Activated T-cell treated with anti-CD3 and anti-CD28 coated beads, Interleukin-2, amount 50 U/mL, for 24 hours (primary cell): ENCODE results near the gene TMEM145.
"Not testable (repeated sequence)": the region's sequence is repeated elsewhere in the genome, so short reads cannot be mapped to it uniquely, and the experiment has no call there.

Experiments
- DNase-seq: peaks from one replicate; pipeline ENCODE4 v3.0.0-alpha.2; 2020
- H3K27ac Mint-ChIP-seq: 2 replicates; pipeline ENCODE4 v1.8.0; 2020; ENCODE audit warnings: mild to moderate bottlenecking, mixed read lengths
- H3K27me3 Mint-ChIP-seq: 2 replicates; pipeline ENCODE4 v1.8.0; 2020; ENCODE audit warnings: mixed read lengths
- H3K36me3 Mint-ChIP-seq: 2 replicates; pipeline ENCODE4 v1.8.0; 2020; ENCODE audit warnings: low read depth, mixed read lengths
- H3K4me1 Mint-ChIP-seq: 2 replicates; pipeline ENCODE4 v1.8.0; 2020; ENCODE audit warnings: low read depth, mixed read lengths
- H3K4me3 Mint-ChIP-seq: 2 replicates; pipeline ENCODE4 v1.8.0; 2020; ENCODE audit warnings: mild to moderate bottlenecking, moderate library complexity, mixed read lengths
- H3K9me3 Mint-ChIP-seq: 2 replicates; pipeline ENCODE4 v1.8.0; 2020; ENCODE audit warnings: mixed read lengths

TMEM145 gene

DNA sequence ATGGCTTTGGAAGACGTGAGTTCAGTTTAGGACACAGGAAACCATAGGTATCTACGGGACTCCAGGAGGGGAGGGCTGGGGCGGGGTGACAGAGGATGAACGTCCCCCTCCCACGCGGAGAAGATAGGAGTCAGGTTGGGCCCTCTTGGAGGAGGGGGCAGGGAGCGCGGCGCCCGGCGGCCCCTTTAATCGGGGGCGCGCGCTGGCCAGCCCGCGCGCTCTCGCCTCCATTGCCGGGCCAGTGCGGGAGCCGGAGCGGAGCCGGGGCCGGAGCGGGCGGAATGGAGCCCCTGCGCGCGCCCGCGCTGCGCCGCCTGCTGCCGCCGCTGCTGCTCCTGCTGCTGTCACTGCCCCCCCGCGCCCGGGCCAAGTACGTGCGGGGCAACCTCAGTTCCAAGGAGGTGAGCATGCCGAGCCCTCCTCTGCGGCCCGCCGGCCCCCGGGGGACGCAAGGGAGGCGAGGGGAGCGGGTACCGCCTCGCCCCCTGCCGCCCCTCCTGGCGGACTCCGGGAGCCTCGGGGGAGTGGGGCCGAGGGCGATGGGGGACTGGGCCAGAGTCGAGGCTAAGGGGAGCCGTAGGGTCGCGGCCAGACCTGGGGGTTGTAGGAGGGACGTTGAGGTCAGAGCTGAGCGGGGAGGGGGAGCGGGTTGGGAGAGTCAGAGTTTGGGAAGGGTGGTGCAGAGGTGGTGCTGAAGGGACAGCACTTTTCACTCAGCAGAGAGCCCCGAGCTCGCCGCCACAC lies at the start of gene TMEM145:
Gene TMEM145 (plus strand): TSS at position 214 of the 744 bp plus-strand sequence. CDS start 68 bp downstream, at position 282.
- Mint-ChIP-seq H3K27ac (no peak within 1 kb of the TSS), H3K36me3 (no peaks in the 10 kb centered on the region), H3K4me1 (peaks cover 12% of the 10 kb centered on the region), H3K9me3 (no peaks in the 10 kb centered on the region), H3K27me3 (peaks cover 45% of the 10 kb centered on the region), H3K4me3 (peak within 1 kb of the TSS; percentile 65)
- peak; percentile 62 for DNase-seq

GRCh38 chr19:42266105-42266504 lies 47.0 kb upstream of the TMEM145 start:
- not testable (repeated sequence) for DNase-seq, H3K27me3 Mint-ChIP-seq, H3K27ac Mint-ChIP-seq, H3K4me3 Mint-ChIP-seq, H3K9me3 Mint-ChIP-seq
- Mint-ChIP-seq H3K36me3 (peaks cover 10% of the 10 kb centered on the region), H3K4me1 (peaks cover 20% of the 10 kb centered on the region)

- not testable (repeated sequence) for H3K27ac Mint-ChIP-seq, H3K27me3 Mint-ChIP-seq, H3K9me3 Mint-ChIP-seq, H3K4me3 Mint-ChIP-seq, DNase-seq
- H3K4me1 Mint-ChIP-seq: peaks cover 21% of the 10 kb centered on the region
- peaks cover 17% of the 10 kb centered on the region for H3K36me3 Mint-ChIP-seq
Observed at GRCh38 chr19:42266928-42267603, 46.0 kb upstream of the TMEM145 start.

DNA sequence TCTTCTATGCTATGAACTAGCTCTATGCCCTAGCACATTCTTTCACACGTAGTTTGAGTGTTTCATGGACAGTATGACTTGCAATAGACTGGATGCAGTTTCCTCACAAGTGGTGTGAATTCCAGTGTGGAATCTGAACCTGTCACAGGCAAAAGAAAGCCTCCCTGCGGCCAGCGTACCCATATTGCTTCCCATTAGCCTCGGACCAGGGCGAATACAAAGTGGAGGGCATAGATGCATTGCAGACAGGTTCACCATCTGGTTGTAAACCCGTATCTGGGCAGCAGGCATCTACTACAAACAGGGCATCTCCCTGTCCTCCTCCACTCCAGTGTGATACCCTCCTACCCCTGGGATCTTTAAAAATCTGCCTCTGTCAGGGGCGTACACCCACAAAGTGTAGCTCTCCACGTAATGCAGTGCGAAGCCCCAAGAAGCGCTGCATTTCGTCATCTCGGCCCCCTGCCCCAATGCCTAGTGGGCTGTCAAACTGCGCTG lies 45.4 kb upstream of the TMEM145 start:
- H3K4me3 Mint-ChIP-seq: no peak overlapping the region
- H3K27me3 Mint-ChIP-seq: no peaks in the 10 kb centered on the region
- DNase-seq: no peak
- H3K9me3 Mint-ChIP-seq: no peaks in the 10 kb centered on the region
- peaks cover 21% of the 10 kb centered on the region for H3K4me1 Mint-ChIP-seq
- peaks cover 20% of the 10 kb centered on the region for H3K36me3 Mint-ChIP-seq
- no peak overlapping the region for H3K27ac Mint-ChIP-seq

DNA sequence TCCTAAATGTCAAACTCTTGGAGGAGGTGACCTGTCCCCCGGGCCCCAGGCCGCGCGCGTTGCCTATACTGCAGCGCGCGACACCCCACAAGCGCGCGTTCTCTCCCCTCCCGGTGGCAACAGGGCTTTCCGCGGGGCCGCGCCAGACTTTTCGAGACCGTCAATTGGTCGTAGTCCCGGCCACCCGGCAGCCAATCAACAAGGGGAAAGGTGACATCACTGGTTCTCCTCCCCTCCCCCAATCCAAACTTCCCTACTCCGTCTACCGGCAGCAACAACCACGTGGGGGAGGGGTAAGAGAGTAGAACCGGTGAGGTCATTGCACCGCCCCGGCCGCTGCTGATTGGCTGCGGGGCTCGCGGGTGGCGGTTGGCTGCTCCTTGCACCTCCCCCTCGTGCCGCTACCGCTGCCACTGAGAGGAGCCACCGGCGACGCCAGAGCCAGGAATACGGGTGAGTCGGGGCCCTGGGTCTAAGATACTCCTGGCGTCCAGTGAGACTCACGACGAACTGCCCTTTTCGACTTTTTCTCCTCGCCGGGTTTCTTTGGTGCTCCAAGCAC lies 44.9 kb upstream of the TMEM145 start:
- no peaks in the 10 kb centered on the region for H3K9me3 Mint-ChIP-seq
- no peak overlapping the region for H3K27ac Mint-ChIP-seq
- no peaks in the 10 kb centered on the region for H3K27me3 Mint-ChIP-seq
- DNase-seq: peak; percentile 98
- peaks cover 21% of the 10 kb centered on the region for H3K4me1 Mint-ChIP-seq
- H3K4me3 Mint-ChIP-seq: no peak overlapping the region
- H3K36me3 Mint-ChIP-seq: peaks cover 25% of the 10 kb centered on the region

- Mint-ChIP-seq H3K4me3 (no peak within 1 kb of the TSS), H3K36me3 (peaks cover 31% of the 10 kb centered on the region), H3K4me1 (peaks cover 25% of the 10 kb centered on the region), H3K9me3 (no peaks in the 10 kb centered on the region), H3K27ac (peak within 1 kb of the TSS; percentile 99), H3K27me3 (no peaks in the 10 kb centered on the region)
- peak; percentile 99 for DNase-seq
Observed at GRCh38 chr19:42268704-42269477, 44.2 kb upstream of the TMEM145 start, which contains the start of gene CIC. Gene CIC, plus strand, starts transcription at chr19:42269252. Its CDS starts 2,532 bp downstream, at chr19:42271784.

GRCh38 chr19:42269478-42270345 lies 43.4 kb upstream of the TMEM145 start:
- peaks cover 30% of the 10 kb centered on the region for H3K4me1 Mint-ChIP-seq
- no peaks in the 10 kb centered on the region for H3K9me3 Mint-ChIP-seq
- H3K36me3 Mint-ChIP-seq: peaks cover 38% of the 10 kb centered on the region
- H3K27me3 Mint-ChIP-seq: no peaks in the 10 kb centered on the region
- peak; percentile 48 for DNase-seq
- H3K4me3 Mint-ChIP-seq: no peak overlapping the region
- peak overlapping the region; percentile 99 for H3K27ac Mint-ChIP-seq

GRCh38 chr19:42270346-42271044 lies 42.6 kb upstream of the TMEM145 start:
- Mint-ChIP-seq H3K4me3 (no peak overlapping the region), H3K9me3 (no peaks in the 10 kb centered on the region), H3K36me3 (peaks cover 44% of the 10 kb centered on the region), H3K4me1 (peaks cover 36% of the 10 kb centered on the region), H3K27me3 (no peaks in the 10 kb centered on the region), H3K27ac (peak overlapping the region; percentile 99)
- peak; percentile 83 for DNase-seq

DNA sequence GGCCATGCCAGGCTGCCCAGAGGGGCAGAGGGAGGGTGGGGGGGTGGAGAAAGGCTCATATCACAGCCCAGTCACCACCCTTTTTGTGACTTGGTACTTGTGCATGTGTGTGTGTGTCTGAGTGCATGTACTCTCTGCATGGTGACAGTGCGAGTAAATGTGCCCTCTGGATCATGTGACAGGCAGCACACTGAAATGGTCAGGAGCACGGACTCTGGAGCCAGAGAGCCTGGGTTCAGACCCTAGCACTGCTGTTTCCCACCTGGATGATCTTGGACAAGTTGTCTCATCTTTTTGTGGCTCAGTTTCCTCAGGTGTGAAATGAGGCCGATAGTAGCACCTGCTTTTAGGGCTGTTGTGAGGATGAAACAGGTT lies 42.1 kb upstream of the TMEM145 start:
- Mint-ChIP-seq H3K27ac (peak overlapping the region; percentile 99), H3K4me3 (no peak overlapping the region), H3K4me1 (peaks cover 40% of the 10 kb centered on the region), H3K36me3 (peaks cover 48% of the 10 kb centered on the region), H3K9me3 (no peaks in the 10 kb centered on the region), H3K27me3 (no peaks in the 10 kb centered on the region)
- no peak for DNase-seq

DNA sequence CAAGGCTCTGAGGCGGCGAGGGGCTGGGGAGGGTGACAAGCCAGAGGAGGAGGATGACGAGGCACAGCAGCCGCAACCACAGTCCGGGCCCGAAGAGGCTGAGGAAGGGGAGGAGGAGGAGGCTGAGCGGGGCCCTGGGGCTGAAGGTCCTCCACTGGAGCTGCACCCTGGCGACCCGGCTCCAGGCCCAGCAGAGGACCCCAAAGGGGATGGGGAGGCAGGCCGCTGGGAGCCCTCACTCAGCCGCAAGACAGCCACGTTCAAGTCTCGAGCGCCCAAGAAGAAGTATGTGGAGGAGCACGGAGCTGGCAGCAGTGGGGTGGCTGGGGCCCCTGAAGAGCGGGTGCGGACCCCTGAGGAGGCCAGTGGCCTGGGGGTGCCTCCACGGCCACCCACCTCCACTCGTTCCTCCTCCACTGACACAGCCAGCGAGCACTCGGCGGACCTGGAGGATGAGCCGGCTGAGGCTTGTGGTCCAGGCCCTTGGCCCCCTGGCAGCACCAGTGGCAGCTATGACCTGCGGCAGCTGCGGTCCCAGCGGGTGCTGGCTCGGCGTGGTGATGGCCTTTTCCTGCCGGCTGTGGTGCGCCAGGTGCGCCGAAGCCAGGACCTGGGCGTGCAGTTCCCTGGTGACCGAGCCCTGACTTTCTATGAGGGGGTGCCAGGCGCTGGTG lies 41.1 kb upstream of the TMEM145 start:
- no peak for DNase-seq
- Mint-ChIP-seq H3K27me3 (no peaks in the 10 kb centered on the region), H3K4me3 (no peak overlapping the region), H3K9me3 (no peaks in the 10 kb centered on the region), H3K27ac (peak overlapping the region; percentile 99), H3K36me3 (peaks cover 51% of the 10 kb centered on the region), H3K4me1 (peaks cover 50% of the 10 kb centered on the region)

DNA sequence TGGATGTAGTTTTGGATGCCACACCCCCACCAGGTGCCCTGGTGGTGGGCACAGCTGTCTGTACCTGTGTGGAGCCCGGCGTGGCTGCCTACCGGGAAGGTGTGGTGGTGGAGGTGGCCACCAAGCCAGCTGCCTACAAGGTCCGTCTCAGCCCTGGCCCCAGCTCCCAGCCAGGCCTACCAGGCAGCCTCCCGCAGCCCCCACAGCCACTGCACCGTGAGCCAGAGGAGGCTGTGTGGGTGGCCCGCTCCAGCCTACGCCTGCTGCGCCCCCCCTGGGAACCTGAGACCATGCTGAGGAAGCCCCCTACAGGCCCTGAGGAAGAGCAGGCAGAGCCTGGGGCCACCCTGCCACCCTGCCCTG lies 40.6 kb upstream of the TMEM145 start:
- DNase-seq: peak; percentile 28
- Mint-ChIP-seq H3K4me1 (peaks cover 55% of the 10 kb centered on the region), H3K36me3 (peaks cover 54% of the 10 kb centered on the region), H3K9me3 (no peaks in the 10 kb centered on the region), H3K27me3 (no peaks in the 10 kb centered on the region), H3K4me3 (no peak overlapping the region), H3K27ac (no peak overlapping the region)

DNA sequence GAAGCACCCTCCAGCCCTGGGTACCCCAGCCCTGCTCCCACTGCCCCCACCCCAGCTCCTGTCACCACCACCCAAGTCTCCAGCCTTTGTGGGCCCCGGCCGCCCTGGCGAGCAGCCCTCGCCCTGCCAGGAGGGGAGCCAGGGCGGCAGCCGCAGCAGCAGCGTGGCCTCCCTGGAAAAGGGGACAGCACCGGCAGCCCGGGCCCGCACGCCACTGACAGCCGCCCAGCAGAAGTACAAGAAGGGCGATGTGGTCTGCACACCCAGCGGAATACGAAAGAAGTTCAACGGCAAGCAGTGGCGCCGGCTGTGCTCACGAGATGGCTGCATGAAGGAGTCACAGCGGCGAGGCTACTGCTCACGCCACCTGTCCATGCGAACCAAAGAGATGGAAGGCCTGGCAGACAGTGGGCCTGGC lies 40.1 kb upstream of the TMEM145 start:
- H3K4me1 Mint-ChIP-seq: peaks cover 55% of the 10 kb centered on the region
- no peak for DNase-seq
- H3K27me3 Mint-ChIP-seq: no peaks in the 10 kb centered on the region
- no peak overlapping the region for H3K27ac Mint-ChIP-seq
- H3K4me3 Mint-ChIP-seq: no peak overlapping the region
- H3K9me3 Mint-ChIP-seq: no peaks in the 10 kb centered on the region
- peaks cover 54% of the 10 kb centered on the region for H3K36me3 Mint-ChIP-seq
